ENCODE data around the gene KAT6B. TPM values are rescaled to one million over a fixed set of nuclear protein-coding genes. Genes with fewer than 3 reads are reported as not detected.

KAT6B gene
- total RNA-seq, 2 experiments from 2014 or later = 70.3 to 74.2 TPM

GRCh38 chr10:74888962-74889661, 62.7 kb downstream of the KAT6B start:
- TF ChIP-seq CTCF (IDR thresholded peaks at IDR 0.05) = no peak
- Histone ChIP-seq H3K27me3 (ENCODE audit: control insufficient read depth in 1 of 2, insufficient read depth in 2 of 2, low read length in 2 of 2) (no peaks in the 10 kb centered on the region), H3K9me3 (ENCODE audit: control insufficient read depth in 1 of 2, insufficient read depth in 1 of 2, low read length in 2 of 2) (no peaks in the 10 kb centered on the region), H3K4me1 (ENCODE audit: insufficient read depth, low read length) (peaks cover 6% of the 10 kb centered on the region), H3K36me3 (ENCODE audit: insufficient read depth, low read length) (peaks cover 2% of the 10 kb centered on the region), H3K27ac (ENCODE audit: low read depth in 1 of 2, low read length in 2 of 2) (no peak overlapping the region), H3K4me3 (ENCODE audit: low read length) (no peak overlapping the region)
- H3K36me3 Mint-ChIP-seq (ENCODE audit: low read depth) = peaks cover 5% of the 10 kb centered on the region
- CTCF ChIA-PET = no interaction called here
- H3K27me3 Mint-ChIP-seq = no peaks in the 10 kb centered on the region
- peak in 1 of 14 experiments; percentile 15 for DNase-seq
- H3K27ac Mint-ChIP-seq = no peak overlapping the region
- POLR2A ChIA-PET = no interaction called here
- H3K9me3 Mint-ChIP-seq = no peaks in the 10 kb centered on the region
- H3K4me3 Mint-ChIP-seq = no peak overlapping the region
- peaks cover 51% of the 10 kb centered on the region for H3K4me1 Mint-ChIP-seq (ENCODE audit: low read depth)
- ATAC-seq (ENCODE audit: poor library complexity) = no peak
- intact Hi-C loops (cut with DNase I, micrococcal nuclease) = no loop called here

GRCh38 chr10:74889662-74889998, 63.2 kb downstream of the KAT6B start:
- no peak for TF ChIP-seq CTCF (IDR thresholded peaks at IDR 0.05)
- no peaks in the 10 kb centered on the region for H3K27me3 ChIP-seq (ENCODE audit: control insufficient read depth in 1 of 2, insufficient read depth in 2 of 2, low read length in 2 of 2)
- no peak overlapping the region for H3K4me3 ChIP-seq (ENCODE audit: low read length)
- H3K36me3 ChIP-seq (ENCODE audit: insufficient read depth, low read length) = peaks cover 2% of the 10 kb centered on the region
- Mint-ChIP-seq H3K9me3 (no peaks in the 10 kb centered on the region), H3K36me3 (ENCODE audit: low read depth) (peaks cover 5% of the 10 kb centered on the region), H3K4me1 (ENCODE audit: low read depth) (peaks cover 49% of the 10 kb centered on the region), H3K27ac (no peak overlapping the region), H3K4me3 (no peak overlapping the region), H3K27me3 (no peaks in the 10 kb centered on the region)
- H3K9me3 ChIP-seq (ENCODE audit: control insufficient read depth in 1 of 2, insufficient read depth in 1 of 2, low read length in 2 of 2) = no peaks in the 10 kb centered on the region
- no peak for DNase-seq
- intact Hi-C loops (cut with DNase I, micrococcal nuclease) = no loop called here
- peaks cover 6% of the 10 kb centered on the region for H3K4me1 ChIP-seq (ENCODE audit: insufficient read depth, low read length)
- ATAC-seq (ENCODE audit: poor library complexity) = no peak
- POLR2A ChIA-PET = no interaction called here
- H3K27ac ChIP-seq (ENCODE audit: low read depth in 1 of 2, low read length in 2 of 2) = no peak overlapping the region
- CTCF ChIA-PET = no interaction called here

- Histone ChIP-seq H3K9me3 (ENCODE audit: control insufficient read depth in 1 of 2, insufficient read depth in 1 of 2, low read length in 2 of 2) (no peaks in the 10 kb centered on the region), H3K4me1 (ENCODE audit: insufficient read depth, low read length) (peaks cover 8% of the 10 kb centered on the region), H3K4me3 (ENCODE audit: low read length) (no peak overlapping the region), H3K27me3 (ENCODE audit: control insufficient read depth in 1 of 2, insufficient read depth in 2 of 2, low read length in 2 of 2) (no peaks in the 10 kb centered on the region), H3K27ac (ENCODE audit: low read depth in 1 of 2, low read length in 2 of 2) (no peak overlapping the region), H3K36me3 (ENCODE audit: insufficient read depth, low read length) (peaks cover 2% of the 10 kb centered on the region)
- H3K4me3 Mint-ChIP-seq = no peak overlapping the region
- no peak for DNase-seq
- intact Hi-C loops (cut with DNase I, micrococcal nuclease) = no loop called here
- ATAC-seq (ENCODE audit: poor library complexity) = no peak
- H3K9me3 Mint-ChIP-seq = no peaks in the 10 kb centered on the region
- POLR2A ChIA-PET = no interaction called here
- H3K36me3 Mint-ChIP-seq (ENCODE audit: low read depth) = peaks cover 5% of the 10 kb centered on the region
- H3K27ac Mint-ChIP-seq = peak overlapping the region; percentile 28
- CTCF ChIA-PET = no interaction called here
- TF ChIP-seq CTCF (IDR thresholded peaks at IDR 0.05) = no peak
- H3K4me1 Mint-ChIP-seq (ENCODE audit: low read depth) = peaks cover 56% of the 10 kb centered on the region
- no peaks in the 10 kb centered on the region for H3K27me3 Mint-ChIP-seq
Measured at GRCh38 chr10:74890460-74890859, 64.1 kb downstream of the KAT6B start.

Measured in CD4-positive, alpha-beta T cell (primary cell).